Measurements from ENCODE around the gene ETDA. TPM values are rescaled to one million over a fixed set of nuclear protein-coding genes. Genes with fewer than 3 reads are reported as not detected.
"Not testable (repeated sequence)": the region's sequence is repeated elsewhere in the genome, so short reads cannot be mapped to it uniquely, and the experiment has no call there.

The ETDA gene
- total RNA-seq, 1 donor from 2014 or later, result not detected

DNA sequence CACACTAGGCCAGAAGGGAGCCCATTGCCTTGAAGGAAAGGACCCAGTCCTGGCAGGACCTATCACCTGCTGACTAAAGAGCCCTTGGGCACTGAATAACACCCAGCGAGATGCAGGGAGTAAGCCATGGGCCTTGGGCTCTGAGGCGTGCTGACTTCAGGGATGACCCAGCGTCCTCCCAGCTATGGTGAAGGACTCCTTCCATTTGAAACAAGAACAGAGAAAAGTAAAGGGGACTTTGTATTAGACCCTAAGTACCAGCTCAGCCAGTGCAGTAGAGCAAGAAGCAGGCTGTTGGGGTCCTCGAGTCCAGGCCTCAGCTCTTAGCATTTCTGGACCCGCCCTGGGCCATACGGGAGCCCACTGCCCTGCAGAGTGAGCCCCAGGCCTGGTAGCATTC, 5.1 kb downstream of the ETDA start:
- Mint-ChIP-seq H3K27ac (no peak overlapping the region), H3K4me3 (no peak overlapping the region), H3K36me3 (no peaks in the 10 kb centered on the region), H3K27me3 (ENCODE audit: insufficient read depth, low read depth) (peaks cover 4% of the 10 kb centered on the region), H3K4me1 (no peaks in the 10 kb centered on the region), H3K9me3 (peaks cover 4% of the 10 kb centered on the region)
- Histone ChIP-seq H3K27me3 (no peaks in the 10 kb centered on the region), H3K36me3 (no peaks in the 10 kb centered on the region), H3K79me2 (ENCODE audit: low read depth) (no peaks in the 10 kb centered on the region), H2AFZ (replicated peaks) (no peak overlapping the region), H3F3A (ENCODE audit: low read depth) (no peaks in the 10 kb centered on the region), H3K9ac (no peak overlapping the region), H4K20me1 (ENCODE audit: low read depth) (no peaks in the 10 kb centered on the region), H3K4me1 (no peaks in the 10 kb centered on the region), H3K4me2 (no peak overlapping the region), H3K4me3 (no peak overlapping the region), H3K27ac (no peak overlapping the region), H3K9me3 (ENCODE audit: low read depth) (no peaks in the 10 kb centered on the region)
- no peak for TF ChIP-seq EZH2phosphoT487 (IDR thresholded peaks at IDR 0.05)
- TF ChIP-seq, protein P1, sequence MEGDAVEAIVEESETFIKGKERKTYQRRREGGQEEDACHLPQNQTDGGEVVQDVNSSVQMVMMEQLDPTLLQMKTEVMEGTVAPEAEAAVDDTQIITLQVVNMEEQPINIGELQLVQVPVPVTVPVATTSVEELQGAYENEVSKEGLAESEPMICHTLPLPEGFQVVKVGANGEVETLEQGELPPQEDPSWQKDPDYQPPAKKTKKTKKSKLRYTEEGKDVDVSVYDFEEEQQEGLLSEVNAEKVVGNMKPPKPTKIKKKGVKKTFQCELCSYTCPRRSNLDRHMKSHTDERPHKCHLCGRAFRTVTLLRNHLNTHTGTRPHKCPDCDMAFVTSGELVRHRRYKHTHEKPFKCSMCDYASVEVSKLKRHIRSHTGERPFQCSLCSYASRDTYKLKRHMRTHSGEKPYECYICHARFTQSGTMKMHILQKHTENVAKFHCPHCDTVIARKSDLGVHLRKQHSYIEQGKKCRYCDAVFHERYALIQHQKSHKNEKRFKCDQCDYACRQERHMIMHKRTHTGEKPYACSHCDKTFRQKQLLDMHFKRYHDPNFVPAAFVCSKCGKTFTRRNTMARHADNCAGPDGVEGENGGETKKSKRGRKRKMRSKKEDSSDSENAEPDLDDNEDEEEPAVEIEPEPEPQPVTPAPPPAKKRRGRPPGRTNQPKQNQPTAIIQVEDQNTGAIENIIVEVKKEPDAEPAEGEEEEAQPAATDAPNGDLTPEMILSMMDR (IDR thresholded peaks at IDR 0.05), result no peak
- no peak for TF ChIP-seq EZH2 (IDR thresholded peaks at IDR 0.05)
- no peak for DNase-seq (ENCODE audit: low spot score)

DNA sequence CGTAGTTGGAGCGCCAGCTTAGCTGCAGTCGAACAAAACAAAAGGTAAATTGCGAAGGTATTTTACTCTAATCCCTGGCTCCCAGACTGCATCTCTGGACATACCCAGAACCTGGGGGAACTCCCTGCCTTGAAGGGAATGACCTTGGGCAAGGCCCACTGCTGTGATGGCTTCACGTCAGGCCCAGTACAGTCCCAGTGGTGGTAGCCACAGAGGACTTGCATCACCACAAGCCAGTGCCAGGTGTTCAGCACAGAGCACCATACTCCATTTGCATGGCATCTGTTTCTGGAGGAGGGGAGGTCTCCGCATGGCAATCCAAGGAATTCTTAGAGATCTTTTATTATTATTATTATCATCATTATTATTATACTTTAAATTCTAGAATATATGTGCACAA, 5.6 kb downstream of the ETDA start:
- no peak overlapping the region for H3K27ac ChIP-seq
- no peak for DNase-seq (ENCODE audit: low spot score)
- no peak overlapping the region for H2AFZ ChIP-seq (replicated peaks)
- no peak overlapping the region for H3K4me3 ChIP-seq
- H3F3A ChIP-seq (ENCODE audit: low read depth), result no peaks in the 10 kb centered on the region
- no peaks in the 10 kb centered on the region for H3K36me3 ChIP-seq
- H3K9me3 ChIP-seq (ENCODE audit: low read depth), result no peaks in the 10 kb centered on the region
- peaks cover 4% of the 10 kb centered on the region for H3K9me3 Mint-ChIP-seq
- H4K20me1 ChIP-seq (ENCODE audit: low read depth), result no peaks in the 10 kb centered on the region
- no peak overlapping the region for H3K9ac ChIP-seq
- no peak overlapping the region for H3K27ac Mint-ChIP-seq
- H3K27me3 ChIP-seq, result no peaks in the 10 kb centered on the region
- no peak overlapping the region for H3K4me3 Mint-ChIP-seq
- no peaks in the 10 kb centered on the region for H3K4me1 ChIP-seq
- H3K4me2 ChIP-seq, result no peak overlapping the region
- peaks cover 4% of the 10 kb centered on the region for H3K27me3 Mint-ChIP-seq (ENCODE audit: insufficient read depth, low read depth)
- no peaks in the 10 kb centered on the region for H3K4me1 Mint-ChIP-seq
- no peaks in the 10 kb centered on the region for H3K36me3 Mint-ChIP-seq
- TF ChIP-seq EZH2phosphoT487 (IDR thresholded peaks at IDR 0.05) (no peak), EZH2 (IDR thresholded peaks at IDR 0.05) (no peak)
- TF ChIP-seq, protein P1 (IDR thresholded peaks at IDR 0.05), result no peak
- no peaks in the 10 kb centered on the region for H3K79me2 ChIP-seq (ENCODE audit: low read depth)

- H3K4me3 ChIP-seq; H3K27ac ChIP-seq; H3K9me3 ChIP-seq (ENCODE audit: low read depth); H2AFZ ChIP-seq (replicated peaks); H3K9me3 Mint-ChIP-seq; H3K27me3 Mint-ChIP-seq (ENCODE audit: insufficient read depth, low read depth); H3K36me3 Mint-ChIP-seq; H3K79me2 ChIP-seq (ENCODE audit: low read depth); H3K9ac ChIP-seq; DNase-seq (ENCODE audit: low spot score); H3K4me1 Mint-ChIP-seq; H3K27ac Mint-ChIP-seq; H4K20me1 ChIP-seq (ENCODE audit: low read depth); H3K4me2 ChIP-seq; H3K4me1 ChIP-seq; H3K4me3 Mint-ChIP-seq; H3K36me3 ChIP-seq; H3K27me3 ChIP-seq; H3F3A ChIP-seq (ENCODE audit: low read depth): not testable (repeated sequence)
Measured at GRCh38 chrX:135260976-135261375, 9.1 kb downstream of the ETDA start.

GRCh38 chrX:135263376-135263775, 11.5 kb downstream of the ETDA start:
- not testable (repeated sequence) for H3K4me3 ChIP-seq; H2AFZ ChIP-seq (replicated peaks); H4K20me1 ChIP-seq (ENCODE audit: low read depth); H3K27me3 ChIP-seq; H3K4me3 Mint-ChIP-seq; H3K4me1 Mint-ChIP-seq; H3K27me3 Mint-ChIP-seq (ENCODE audit: insufficient read depth, low read depth); H3K9ac ChIP-seq; H3F3A ChIP-seq (ENCODE audit: low read depth); H3K27ac Mint-ChIP-seq; H3K79me2 ChIP-seq (ENCODE audit: low read depth); H3K4me1 ChIP-seq; H3K4me2 ChIP-seq; H3K27ac ChIP-seq; H3K9me3 ChIP-seq (ENCODE audit: low read depth); DNase-seq (ENCODE audit: low spot score); H3K36me3 Mint-ChIP-seq; H3K36me3 ChIP-seq
- peaks cover 19% of the 10 kb centered on the region for H3K9me3 Mint-ChIP-seq
